ENCODE measurements around the gene SUSD1. TPM values are rescaled to one million over a fixed set of nuclear protein-coding genes. Genes with fewer than 3 reads are reported as not detected.
A peak's percentile ranks its signal among the peaks of the same experiment; 100 is the strongest.

The SUSD1 gene
- polyA plus RNA-seq, 1 experiment = 17.5 TPM

GRCh38 chr9:112041536-112042243 lies 133.4 kb downstream of the SUSD1 start:
- no peaks in the 10 kb centered on the region for H3K36me3 ChIP-seq (ENCODE audit: control insufficient read depth, insufficient read depth, low read length)
- no peak for TF ChIP-seq CTCF (IDR thresholded peaks at IDR 0.05; ENCODE audit: insufficient read depth, low read depth, low read length)
- CTCF ChIA-PET = interaction anchor here (0.6 to 1.8 kb wide), 3 partner anchors 33 to 281 kb away, joined by 4 to 12 read pairs (median 5); no protein-coding TSS in a partner anchor

DNA sequence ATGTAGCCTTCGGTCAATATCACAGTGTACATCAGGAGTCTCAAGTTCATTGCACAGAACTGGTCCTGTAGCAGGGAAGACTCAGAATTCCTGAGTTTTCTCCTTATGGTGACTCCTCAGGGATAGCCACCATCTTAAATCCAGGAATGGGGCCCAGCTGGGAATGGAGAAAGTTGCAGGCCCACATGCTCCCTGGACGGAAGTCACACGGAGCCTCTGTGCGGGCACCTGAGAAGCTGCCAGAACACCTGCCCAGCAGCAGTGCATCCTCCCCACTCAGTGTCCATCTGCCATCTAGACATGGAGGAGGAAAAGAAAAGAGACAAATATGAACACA lies 133.9 kb downstream of the SUSD1 start:
- ChIA-PET CTCF (interaction anchor here (0.6 to 1.8 kb wide), 3 partner anchors 33 to 281 kb away, joined by 4 to 12 read pairs (median 5); no protein-coding TSS in a partner anchor), POLR2A (interaction anchor here (0.6 kb wide), 2 partner anchors 12 to 135 kb away, joined by 3 to 14 read pairs; no protein-coding TSS in a partner anchor)
- H3K27me3 ChIP-seq (ENCODE audit: control insufficient read depth, insufficient read depth, low read length) = no peaks in the 10 kb centered on the region
- H3K36me3 ChIP-seq (ENCODE audit: control insufficient read depth, insufficient read depth, low read length) = no peaks in the 10 kb centered on the region
- H3K4me3 ChIP-seq (ENCODE audit: low read depth, low read length) = no peak overlapping the region
- no peak for DNase-seq (ENCODE audit: low read depth)
- no peak for TF ChIP-seq CTCF (IDR thresholded peaks at IDR 0.05; ENCODE audit: insufficient read depth, low read depth, low read length)

More at GRCh38 chr9:112041536-112042243, 133.4 kb downstream of the SUSD1 start:
- DNase-seq (ENCODE audit: low read depth) = peak; percentile 100
- Histone ChIP-seq H3K4me3 (ENCODE audit: low read depth, low read length) (no peak overlapping the region), H3K27me3 (ENCODE audit: control insufficient read depth, insufficient read depth, low read length) (no peaks in the 10 kb centered on the region)
- POLR2A ChIA-PET = interaction anchor here (0.5 to 1.2 kb wide), 6 partner anchors 10 to 188 kb away, joined by 3 to 14 read pairs (median 4); no protein-coding TSS in a partner anchor

- no peak for TF ChIP-seq CTCF (IDR thresholded peaks at IDR 0.05; ENCODE audit: insufficient read depth, low read depth, low read length)
- ChIA-PET POLR2A (interaction anchor here (1.0 kb wide), 1 partner anchor 13 kb away, joined by 3 read pairs; no protein-coding TSS in a partner anchor), CTCF (no interaction called here)
- Histone ChIP-seq H3K4me3 (ENCODE audit: low read depth, low read length) (no peak overlapping the region), H3K27me3 (ENCODE audit: control insufficient read depth, insufficient read depth, low read length) (no peaks in the 10 kb centered on the region), H3K36me3 (ENCODE audit: control insufficient read depth, insufficient read depth, low read length) (no peaks in the 10 kb centered on the region)
- no peak for DNase-seq (ENCODE audit: low read depth)
These were observed 137.1 kb downstream of the SUSD1 start for GRCh38 chr9:112038017-112038408.

DNA sequence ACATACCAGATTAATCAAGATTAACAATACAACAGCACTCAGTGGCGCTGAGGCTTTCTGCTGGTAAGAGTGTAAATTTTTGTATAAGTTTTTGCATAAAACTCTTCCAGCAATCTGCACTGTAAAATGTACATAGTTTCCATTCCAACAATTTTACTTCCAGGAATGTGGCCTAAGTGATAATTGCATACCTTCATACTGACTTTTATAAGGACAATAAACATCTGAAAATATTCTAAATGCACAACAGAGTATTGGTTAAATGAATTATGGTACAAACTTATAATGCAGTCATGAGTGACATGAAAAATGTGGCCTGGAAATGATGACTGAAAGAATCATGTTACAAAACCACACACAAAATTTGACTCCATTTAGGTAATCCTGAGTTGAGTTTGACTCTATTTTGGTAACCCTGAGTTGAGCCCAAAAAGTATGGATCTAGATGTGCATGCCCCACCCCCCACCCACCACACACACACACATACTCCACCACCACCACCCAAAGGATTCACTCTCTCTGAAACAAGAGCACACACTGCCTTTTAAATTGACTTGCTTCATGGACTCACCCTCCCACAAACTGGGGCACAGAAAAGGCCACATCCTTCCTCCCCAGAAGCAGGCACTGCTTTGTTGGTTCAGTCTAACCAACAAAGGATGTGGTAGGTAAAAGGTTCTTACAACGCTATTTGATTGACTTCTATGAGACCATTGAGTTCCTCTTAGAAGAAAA lies 137.6 kb downstream of the SUSD1 start:
- ChIA-PET POLR2A (interaction anchor here (1.0 kb wide), 1 partner anchor 13 kb away, joined by 3 read pairs; no protein-coding TSS in a partner anchor), CTCF (no interaction called here)
- Histone ChIP-seq H3K27me3 (ENCODE audit: control insufficient read depth, insufficient read depth, low read length) (no peaks in the 10 kb centered on the region), H3K36me3 (ENCODE audit: control insufficient read depth, insufficient read depth, low read length) (no peaks in the 10 kb centered on the region), H3K4me3 (ENCODE audit: low read depth, low read length) (no peak overlapping the region)
- peak; percentile 89 for DNase-seq (ENCODE audit: low read depth)
- no peak for TF ChIP-seq CTCF (IDR thresholded peaks at IDR 0.05; ENCODE audit: insufficient read depth, low read depth, low read length)

Measured in BJ (cell line).